ENCODE data around the gene CCS. TPM values are rescaled to one million over a fixed set of nuclear protein-coding genes. Genes with fewer than 3 reads are reported as not detected.
A peak's percentile ranks its signal among the peaks of the same experiment; 100 is the strongest.

Gene CCS
- total and polyA plus RNA-seq, 2 donors (not counting 1 experiment from before 2014, with no cell fraction given), result 22.5 to 42.4 TPM

GRCh38 chr11:66570850-66571180 is 22.2 kb upstream of the CCS start:
- no peak overlapping the region for H3K27ac ChIP-seq (ENCODE audit: insufficient read depth, low read length)
- no peak overlapping the region for H3K9ac ChIP-seq (ENCODE audit: insufficient read depth, low read length)
- DNase-seq (ENCODE audit: low read depth in 2 of 2), result no peak
- H4K20me1 ChIP-seq (ENCODE audit: control insufficient read depth, extremely low read depth, insufficient read depth, low read length), result no peaks in the 10 kb centered on the region
- H3K4me1 ChIP-seq (ENCODE audit: control insufficient read depth, extremely low read depth, insufficient read depth, low read length), result no peaks in the 10 kb centered on the region
- TF ChIP-seq EZH2 (IDR thresholded peaks at IDR 0.05; ENCODE audit: low read length, missing control alignments) (no peak), CTCF (conservative IDR thresholded peaks at IDR 0.05 in 1 of 2, IDR thresholded peaks at IDR 0.05 in 1 of 2; ENCODE audit: low read depth in 1 of 2, low read length in 2 of 2) (no peak)
- H3K79me2 ChIP-seq (ENCODE audit: control insufficient read depth, insufficient read depth, low read length), result no peaks in the 10 kb centered on the region
- no peaks in the 10 kb centered on the region for H3K9me3 ChIP-seq (ENCODE audit: control insufficient read depth, insufficient read depth, low read depth, low read length)
- no peaks in the 10 kb centered on the region for H3K36me3 ChIP-seq (ENCODE audit: control insufficient read depth, insufficient read depth, low read length)
- no peak overlapping the region for H2AFZ ChIP-seq (ENCODE audit: low read length)
- no peak overlapping the region for H3K4me3 ChIP-seq (replicated peaks in 1 of 4; ENCODE audit: control extremely low read depth in 1 of 4, insufficient read depth in 1 of 4, low read depth in 3 of 4, low read length in 4 of 4)
- H3K27me3 ChIP-seq (ENCODE audit: control insufficient read depth, insufficient read depth, low read length), result peaks cover 6% of the 10 kb centered on the region
- H3K4me2 ChIP-seq (ENCODE audit: extremely low read depth, insufficient read depth, low read length), result no peak overlapping the region

- Histone ChIP-seq H3K4me3 (replicated peaks in 1 of 4; ENCODE audit: control extremely low read depth in 1 of 4, insufficient read depth in 1 of 4, low read depth in 3 of 4, low read length in 4 of 4) (no peak overlapping the region), H3K36me3 (ENCODE audit: control insufficient read depth, insufficient read depth, low read length) (no peaks in the 10 kb centered on the region), H4K20me1 (ENCODE audit: control insufficient read depth, extremely low read depth, insufficient read depth, low read length) (no peaks in the 10 kb centered on the region), H2AFZ (ENCODE audit: low read length) (no peak overlapping the region), H3K27me3 (ENCODE audit: control insufficient read depth, insufficient read depth, low read length) (peaks cover 5% of the 10 kb centered on the region), H3K9ac (ENCODE audit: insufficient read depth, low read length) (no peak overlapping the region), H3K79me2 (ENCODE audit: control insufficient read depth, insufficient read depth, low read length) (no peaks in the 10 kb centered on the region), H3K4me2 (ENCODE audit: extremely low read depth, insufficient read depth, low read length) (peak overlapping the region; percentile 17), H3K4me1 (ENCODE audit: control insufficient read depth, extremely low read depth, insufficient read depth, low read length) (peaks cover 3% of the 10 kb centered on the region), H3K27ac (ENCODE audit: insufficient read depth, low read length) (no peak overlapping the region), H3K9me3 (ENCODE audit: control insufficient read depth, insufficient read depth, low read depth, low read length) (no peaks in the 10 kb centered on the region)
- peak; percentile 79 to 84 for TF ChIP-seq CTCF (conservative IDR thresholded peaks at IDR 0.05 in 1 of 2, IDR thresholded peaks at IDR 0.05 in 1 of 2; ENCODE audit: low read depth in 1 of 2, low read length in 2 of 2)
- no peak for TF ChIP-seq EZH2 (IDR thresholded peaks at IDR 0.05; ENCODE audit: low read length, missing control alignments)
- DNase-seq (ENCODE audit: low read depth in 2 of 2), result peak; percentile 65 to 73
Observed at GRCh38 chr11:66579017-66579606, 13.9 kb upstream of the CCS start.

- no peak overlapping the region for H3K9ac ChIP-seq (ENCODE audit: insufficient read depth, low read length)
- peaks cover 2% of the 10 kb centered on the region for H3K27me3 ChIP-seq (ENCODE audit: control insufficient read depth, insufficient read depth, low read length)
- DNase-seq (ENCODE audit: low read depth in 2 of 2), result no peak
- no peak for TF ChIP-seq CTCF (conservative IDR thresholded peaks at IDR 0.05 in 1 of 2, IDR thresholded peaks at IDR 0.05 in 1 of 2; ENCODE audit: low read depth in 1 of 2, low read length in 2 of 2)
- TF ChIP-seq EZH2 (IDR thresholded peaks at IDR 0.05; ENCODE audit: low read length, missing control alignments), result no peak
- H3K4me2 ChIP-seq (ENCODE audit: extremely low read depth, insufficient read depth, low read length), result no peak overlapping the region
- H2AFZ ChIP-seq (ENCODE audit: low read length), result no peak overlapping the region
- H3K4me1 ChIP-seq (ENCODE audit: control insufficient read depth, extremely low read depth, insufficient read depth, low read length), result peaks cover 3% of the 10 kb centered on the region
- H3K9me3 ChIP-seq (ENCODE audit: control insufficient read depth, insufficient read depth, low read depth, low read length), result no peaks in the 10 kb centered on the region
- no peaks in the 10 kb centered on the region for H3K79me2 ChIP-seq (ENCODE audit: control insufficient read depth, insufficient read depth, low read length)
- no peaks in the 10 kb centered on the region for H3K36me3 ChIP-seq (ENCODE audit: control insufficient read depth, insufficient read depth, low read length)
- no peak overlapping the region for H3K4me3 ChIP-seq (replicated peaks in 1 of 4; ENCODE audit: control extremely low read depth in 1 of 4, insufficient read depth in 1 of 4, low read depth in 3 of 4, low read length in 4 of 4)
- no peak overlapping the region for H3K27ac ChIP-seq (ENCODE audit: insufficient read depth, low read length)
- no peaks in the 10 kb centered on the region for H4K20me1 ChIP-seq (ENCODE audit: control insufficient read depth, extremely low read depth, insufficient read depth, low read length)
Observed at GRCh38 chr11:66580803-66581202, 12.2 kb upstream of the CCS start.
